ENCODE results near the gene PTPRJ.

The PTPRJ gene

GRCh38 chr11:47998345-47998732, 18.0 kb downstream of the PTPRJ start:
- no peak for DNase-seq

- DNase-seq = no peak
Measured at GRCh38 chr11:47998733-47999359, 18.5 kb downstream of the PTPRJ start.

- no peak for DNase-seq
Measured at GRCh38 chr11:48000432-48000831, 20.1 kb downstream of the PTPRJ start.

- DNase-seq = peak; percentile 98
Measured at GRCh38 chr11:48001438-48002021, 21.2 kb downstream of the PTPRJ start.

- DNase-seq = peak; percentile 45
Measured at GRCh38 chr11:48002561-48002960, 22.2 kb downstream of the PTPRJ start.

- DNase-seq = no peak
Measured at GRCh38 chr11:48003926-48004325, 23.6 kb downstream of the PTPRJ start.

GRCh38 chr11:48004456-48004855, 24.1 kb downstream of the PTPRJ start:
- DNase-seq = no peak

- peak; percentile 71 for DNase-seq
Measured at GRCh38 chr11:48005136-48005535, 24.8 kb downstream of the PTPRJ start.

- no peak for DNase-seq
Measured at GRCh38 chr11:48005831-48006270, 25.5 kb downstream of the PTPRJ start.

- DNase-seq = peak; percentile 70
Measured at GRCh38 chr11:48006301-48006992, 26.1 kb downstream of the PTPRJ start.

GRCh38 chr11:48007677-48008076, 27.3 kb downstream of the PTPRJ start:
- DNase-seq = no peak

- DNase-seq = peak; percentile 71
Measured at GRCh38 chr11:48008951-48009270, 28.6 kb downstream of the PTPRJ start.

GRCh38 chr11:48011102-48011797, 30.9 kb downstream of the PTPRJ start:
- DNase-seq = no peak

- peak; percentile 85 for DNase-seq
Measured at GRCh38 chr11:48011798-48012391, 31.5 kb downstream of the PTPRJ start.

- peak; percentile 78 for DNase-seq
Measured at GRCh38 chr11:48013269-48013901, 33.0 kb downstream of the PTPRJ start.

GRCh38 chr11:48014917-48015316, 34.6 kb downstream of the PTPRJ start:
- no peak for DNase-seq

- DNase-seq = peak; percentile 62
Measured at GRCh38 chr11:48017105-48017830, 36.9 kb downstream of the PTPRJ start.

GRCh38 chr11:48017831-48018527, 37.6 kb downstream of the PTPRJ start:
- DNase-seq = no peak

GRCh38 chr11:48018528-48019216, 38.3 kb downstream of the PTPRJ start:
- no peak for DNase-seq

- peak; percentile 54 for DNase-seq
Measured at GRCh38 chr11:48019217-48019584, 38.8 kb downstream of the PTPRJ start.

- no peak for DNase-seq
Measured at GRCh38 chr11:48019595-48019994, 39.2 kb downstream of the PTPRJ start.

Measured in CD4-positive, alpha-beta T cell treated with Interleukin-4 for 4 hours (primary cell).